ENCODE results near the gene USP48.

Gene USP48

DNA sequence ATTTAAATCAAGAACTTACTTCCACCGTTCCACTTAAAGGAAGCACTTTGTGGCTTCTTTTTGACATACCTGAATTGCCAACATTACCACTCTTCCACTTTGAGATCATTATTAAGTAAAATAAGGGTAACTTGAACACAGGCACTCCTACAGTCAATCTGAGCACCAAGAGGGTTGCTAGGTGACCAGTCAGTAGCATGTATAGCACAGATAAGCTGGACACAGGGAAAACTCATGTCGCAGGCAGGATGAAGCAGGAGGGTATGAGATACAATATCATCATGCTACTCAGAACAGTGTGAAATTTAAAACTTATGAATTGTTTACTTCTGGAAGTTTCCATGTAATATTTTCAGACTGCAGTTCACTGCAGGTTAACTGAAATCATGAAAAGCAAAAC is 66.8 kb downstream of the USP48 start:
- TF ChIP-seq, protein P1, sequence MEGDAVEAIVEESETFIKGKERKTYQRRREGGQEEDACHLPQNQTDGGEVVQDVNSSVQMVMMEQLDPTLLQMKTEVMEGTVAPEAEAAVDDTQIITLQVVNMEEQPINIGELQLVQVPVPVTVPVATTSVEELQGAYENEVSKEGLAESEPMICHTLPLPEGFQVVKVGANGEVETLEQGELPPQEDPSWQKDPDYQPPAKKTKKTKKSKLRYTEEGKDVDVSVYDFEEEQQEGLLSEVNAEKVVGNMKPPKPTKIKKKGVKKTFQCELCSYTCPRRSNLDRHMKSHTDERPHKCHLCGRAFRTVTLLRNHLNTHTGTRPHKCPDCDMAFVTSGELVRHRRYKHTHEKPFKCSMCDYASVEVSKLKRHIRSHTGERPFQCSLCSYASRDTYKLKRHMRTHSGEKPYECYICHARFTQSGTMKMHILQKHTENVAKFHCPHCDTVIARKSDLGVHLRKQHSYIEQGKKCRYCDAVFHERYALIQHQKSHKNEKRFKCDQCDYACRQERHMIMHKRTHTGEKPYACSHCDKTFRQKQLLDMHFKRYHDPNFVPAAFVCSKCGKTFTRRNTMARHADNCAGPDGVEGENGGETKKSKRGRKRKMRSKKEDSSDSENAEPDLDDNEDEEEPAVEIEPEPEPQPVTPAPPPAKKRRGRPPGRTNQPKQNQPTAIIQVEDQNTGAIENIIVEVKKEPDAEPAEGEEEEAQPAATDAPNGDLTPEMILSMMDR (IDR thresholded peaks at IDR 0.05; ENCODE audit: low read depth, low read length, missing control alignments), result no peak
- no peak for DNase-seq (ENCODE audit: extremely low read depth, low read depth)
- H3K4me3 ChIP-seq (replicated peaks; ENCODE audit: low read depth, low read length), result no peak overlapping the region

DNA sequence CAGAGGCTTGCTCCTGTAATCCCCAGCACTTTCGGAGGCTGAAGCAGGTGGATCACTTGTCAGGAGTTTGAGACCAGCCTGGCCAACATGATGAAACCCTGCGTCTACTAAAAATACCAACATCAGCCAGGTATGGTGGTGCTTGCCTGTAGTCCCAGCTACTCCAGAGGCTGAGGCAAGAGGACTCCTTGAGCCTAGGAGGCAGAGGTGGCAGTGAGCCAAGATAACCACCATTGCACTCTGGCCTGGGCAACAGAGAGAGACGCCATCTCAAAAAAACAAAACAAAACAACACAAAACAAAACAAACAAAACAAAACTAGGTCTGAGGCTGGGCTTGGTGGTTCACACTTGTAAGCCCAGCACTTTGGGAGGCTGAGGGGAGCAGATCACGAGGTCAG is 75.1 kb downstream of the USP48 start:
- DNase-seq (ENCODE audit: extremely low read depth, low read depth), result no peak
- TF ChIP-seq, protein P1 (IDR thresholded peaks at IDR 0.05; ENCODE audit: low read depth, low read length, missing control alignments), result no peak
- H3K4me3 ChIP-seq (replicated peaks; ENCODE audit: low read depth, low read length), result no peak overlapping the region

DNA sequence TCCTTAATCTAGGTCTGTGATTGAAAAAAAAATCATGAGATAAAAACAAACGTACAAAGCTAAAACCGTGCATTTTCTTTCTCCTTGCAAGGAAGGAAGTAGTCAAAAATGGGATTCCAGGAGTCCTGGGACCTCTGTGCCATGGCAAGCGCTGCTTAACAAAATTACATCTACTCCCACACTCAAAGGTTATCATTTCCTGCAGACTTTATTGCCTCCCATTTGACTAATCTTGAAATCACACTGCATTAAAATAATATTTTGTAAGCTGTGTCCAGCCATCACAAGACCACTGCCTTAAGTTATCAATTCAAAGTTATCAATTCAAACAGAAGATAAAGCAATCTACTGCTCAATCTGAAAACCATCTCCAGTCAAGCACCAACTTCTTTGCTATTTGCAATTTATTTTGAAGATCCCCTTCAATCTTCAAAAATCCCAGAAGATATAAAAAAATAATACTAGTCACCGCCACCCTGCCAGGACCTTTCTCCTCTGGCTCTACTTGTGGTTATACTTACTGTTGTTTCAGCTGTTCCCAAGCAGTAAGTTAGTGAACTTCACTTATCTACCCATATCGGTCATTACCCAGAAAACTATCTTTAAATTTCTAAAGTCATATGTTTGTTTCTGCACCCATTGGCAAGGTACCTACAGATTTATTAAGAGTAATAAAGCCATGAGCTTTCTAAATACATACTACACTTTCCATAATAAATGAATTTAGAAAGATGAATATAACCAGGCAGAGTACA is 75.7 kb downstream of the USP48 start:
- TF ChIP-seq, protein P1 (IDR thresholded peaks at IDR 0.05; ENCODE audit: low read depth, low read length, missing control alignments), result no peak
- H3K4me3 ChIP-seq (replicated peaks; ENCODE audit: low read depth, low read length), result no peak overlapping the region
- DNase-seq (ENCODE audit: extremely low read depth, low read depth), result no peak

DNA sequence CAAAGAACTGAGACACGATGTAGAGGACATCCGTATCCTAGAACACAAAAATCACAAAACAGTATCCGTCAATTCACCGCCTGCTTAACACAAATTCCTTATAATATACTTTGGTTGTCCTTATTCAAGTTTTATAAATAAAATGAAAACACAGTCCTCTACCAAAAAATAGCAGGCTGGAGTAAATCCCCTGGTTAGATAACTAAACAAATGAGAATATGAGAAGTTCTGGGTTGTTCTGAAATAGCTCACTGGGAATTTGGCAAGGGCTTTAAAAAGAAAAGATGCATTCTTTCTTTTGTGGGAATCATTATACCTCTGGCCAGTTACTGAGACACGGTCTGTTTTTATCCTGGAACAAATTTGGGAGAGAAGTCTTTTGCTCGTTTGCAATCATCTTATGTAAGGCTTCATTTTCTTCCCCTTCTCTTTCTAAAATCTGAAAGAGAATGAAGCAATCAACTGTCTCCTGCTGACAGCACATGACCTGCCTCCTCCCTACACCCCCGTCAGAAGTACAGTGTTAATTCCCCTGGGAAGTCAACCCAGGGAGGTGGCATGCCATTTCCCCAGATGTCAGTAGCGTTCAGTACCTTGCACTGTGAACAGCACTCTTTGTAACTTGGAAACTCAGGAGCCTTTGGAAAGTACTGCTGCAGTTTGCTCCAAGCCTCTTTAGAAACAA is 76.7 kb downstream of the USP48 start:
- TF ChIP-seq, protein P1 (IDR thresholded peaks at IDR 0.05; ENCODE audit: low read depth, low read length, missing control alignments), result no peak
- H3K4me3 ChIP-seq (replicated peaks; ENCODE audit: low read depth, low read length), result no peak overlapping the region
- DNase-seq (ENCODE audit: extremely low read depth, low read depth), result no peak

DNA sequence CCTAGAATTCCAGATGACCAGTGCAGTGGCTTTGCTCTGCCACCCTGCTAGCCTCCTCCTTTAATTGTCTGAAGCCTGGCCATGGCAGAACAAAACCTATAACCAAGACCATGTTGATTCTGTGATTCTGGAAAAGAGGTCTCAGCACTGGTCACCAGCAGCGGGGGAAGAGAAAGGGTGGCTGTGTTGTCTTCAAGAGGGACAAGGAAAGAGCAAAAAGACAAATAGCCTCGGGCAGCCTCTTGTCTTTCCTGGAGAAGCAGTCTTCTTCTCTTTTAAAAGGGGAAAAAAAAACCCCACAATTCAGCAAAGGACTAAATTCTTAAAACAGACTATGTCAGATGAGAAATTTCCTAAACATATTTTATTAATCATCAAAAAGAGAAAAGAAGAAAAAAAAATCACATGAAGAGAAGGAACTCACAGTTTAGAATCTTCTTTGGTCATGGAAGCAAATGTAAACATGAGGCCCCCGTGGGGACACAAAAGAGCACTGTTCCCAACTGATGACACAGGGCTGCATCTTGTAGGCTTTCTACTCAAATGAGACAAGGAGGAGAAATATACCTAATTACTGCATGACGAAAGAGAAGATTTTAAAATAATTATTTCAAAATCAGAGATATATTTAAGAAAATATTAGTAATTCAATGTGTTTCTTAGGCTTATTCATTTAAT is 77.5 kb downstream of the USP48 start:
- H3K4me3 ChIP-seq (replicated peaks; ENCODE audit: low read depth, low read length), result no peak overlapping the region
- DNase-seq (ENCODE audit: extremely low read depth, low read depth), result no peak
- TF ChIP-seq, protein P1 (IDR thresholded peaks at IDR 0.05; ENCODE audit: low read depth, low read length, missing control alignments), result no peak

DNA sequence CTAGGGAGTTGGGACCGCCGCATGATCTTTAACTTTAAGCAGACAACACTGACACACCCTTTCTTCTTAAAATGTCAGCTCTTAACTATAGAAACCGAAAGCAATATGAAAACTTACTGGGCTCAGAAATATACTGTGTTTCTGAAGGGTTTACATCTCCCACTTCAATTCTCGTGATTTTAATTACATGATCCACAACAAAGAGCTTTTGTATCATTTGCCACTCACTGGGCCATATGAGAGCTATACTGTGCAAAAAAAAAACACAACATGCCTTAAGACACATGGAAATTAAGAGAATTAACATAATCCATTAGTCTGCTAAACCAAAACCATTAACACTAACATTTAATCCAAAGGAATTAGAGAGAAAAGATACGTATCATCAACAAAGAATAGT is 78.8 kb downstream of the USP48 start:
- TF ChIP-seq, protein P1 (IDR thresholded peaks at IDR 0.05; ENCODE audit: low read depth, low read length, missing control alignments), result no peak
- no peak overlapping the region for H3K4me3 ChIP-seq (replicated peaks; ENCODE audit: low read depth, low read length)
- no peak for DNase-seq (ENCODE audit: extremely low read depth, low read depth)
